GM10266 (cell line): ENCODE data around the gene PSTK.

Source experiments
- DNase-seq: peaks from one replicate; pipeline ENCODE4 v3.0.0; 2012; ENCODE audit errors: extremely low spot score
- CTCF ChIP-seq: IDR thresholded peaks from 2 replicates; pipeline ENCODE4 v1.5.1; 2012; ENCODE audit warnings: mild to moderate bottlenecking, low read depth; ENCODE audit not compliant: control insufficient read depth, insufficient read depth; ENCODE audit errors: missing control alignments

Gene PSTK

DNA sequence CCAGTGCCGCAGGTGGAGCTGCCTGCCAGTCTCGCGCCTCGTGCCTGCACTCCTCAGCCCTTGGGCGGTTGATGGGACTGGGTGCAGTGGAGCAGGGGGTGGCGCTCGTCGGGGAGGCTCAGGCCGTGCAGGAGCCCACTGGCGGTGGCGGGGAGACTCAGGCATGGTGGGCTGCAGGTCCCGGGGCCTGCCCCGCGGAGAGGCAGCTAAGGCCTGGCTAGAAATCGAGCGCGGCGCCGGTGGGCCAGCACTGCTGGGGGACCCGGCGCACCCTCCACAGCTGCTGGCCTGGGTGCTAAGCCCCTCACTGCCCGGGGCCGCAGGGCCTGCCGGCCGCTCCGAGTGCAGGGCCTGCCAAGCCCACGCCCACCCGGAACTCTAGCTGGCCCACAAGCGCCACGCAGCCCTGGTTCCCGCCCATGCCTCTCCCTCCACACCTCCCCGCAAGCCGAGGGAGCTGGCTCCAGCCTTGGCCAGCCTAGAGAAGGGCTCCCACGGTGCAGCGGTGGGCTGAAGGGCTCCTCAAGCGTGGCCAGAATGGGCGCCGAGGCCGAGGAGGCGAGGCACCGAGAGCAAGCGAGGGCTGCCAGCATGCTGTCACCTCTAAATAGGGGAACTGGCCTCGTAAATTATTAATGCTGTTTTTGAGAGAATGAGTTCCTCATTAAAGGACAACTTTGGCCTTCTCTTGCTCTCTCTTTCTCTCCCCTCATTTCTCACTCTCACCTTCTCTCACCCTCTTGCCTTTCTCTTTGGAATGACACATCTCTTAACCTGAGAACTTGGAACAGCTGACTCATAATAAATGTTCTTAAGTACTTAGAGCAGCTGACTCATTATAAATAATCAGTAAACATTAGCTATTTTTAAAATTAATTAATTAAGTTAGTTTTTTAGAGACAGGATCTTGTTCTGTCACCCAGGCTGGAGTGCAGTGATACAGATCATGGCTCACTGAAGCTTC lies 33.5 kb downstream of the PSTK start:
- no peak for TF ChIP-seq CTCF
- no peak for DNase-seq

DNA sequence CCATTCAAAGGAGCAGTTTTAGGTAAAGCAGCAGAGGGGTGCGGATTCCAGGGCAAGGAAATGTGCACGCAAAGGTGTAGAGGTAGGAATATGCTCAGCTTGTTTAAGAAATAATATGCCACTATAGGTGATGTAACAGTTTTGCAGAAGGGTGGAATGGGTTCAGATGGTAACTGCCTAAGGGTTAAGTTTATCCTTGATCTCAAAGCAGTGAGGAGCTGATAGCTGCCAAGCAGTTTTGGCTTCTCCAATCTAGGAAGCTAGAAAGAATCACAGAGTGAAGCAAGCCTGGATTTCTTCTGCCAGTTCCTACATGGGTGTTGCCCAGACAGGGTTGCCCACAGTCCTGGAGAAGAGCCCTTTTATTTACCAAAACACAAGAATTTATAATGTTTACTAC lies 34.6 kb downstream of the PSTK start:
- no peak for TF ChIP-seq CTCF
- no peak for DNase-seq

DNA sequence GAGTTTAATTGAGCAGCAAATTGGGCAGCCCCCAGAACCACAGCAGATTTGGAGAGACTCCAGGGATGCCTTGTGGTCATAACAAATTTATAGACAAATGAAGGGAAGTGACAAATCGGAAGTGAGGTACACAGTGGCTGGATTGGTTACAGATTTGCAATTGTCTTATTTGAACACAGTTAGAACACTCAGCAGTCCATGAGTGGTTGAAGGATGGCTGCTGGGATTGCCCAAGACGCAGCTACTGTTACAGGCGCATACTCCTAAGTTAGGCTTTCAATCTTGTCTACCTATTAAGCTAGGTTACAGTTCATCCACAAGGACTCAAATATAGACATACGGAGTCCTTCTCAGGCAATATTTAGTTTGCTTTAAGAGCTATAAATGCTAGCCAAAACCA lies 36.0 kb downstream of the PSTK start:
- DNase-seq = no peak
- no peak for TF ChIP-seq CTCF

DNA sequence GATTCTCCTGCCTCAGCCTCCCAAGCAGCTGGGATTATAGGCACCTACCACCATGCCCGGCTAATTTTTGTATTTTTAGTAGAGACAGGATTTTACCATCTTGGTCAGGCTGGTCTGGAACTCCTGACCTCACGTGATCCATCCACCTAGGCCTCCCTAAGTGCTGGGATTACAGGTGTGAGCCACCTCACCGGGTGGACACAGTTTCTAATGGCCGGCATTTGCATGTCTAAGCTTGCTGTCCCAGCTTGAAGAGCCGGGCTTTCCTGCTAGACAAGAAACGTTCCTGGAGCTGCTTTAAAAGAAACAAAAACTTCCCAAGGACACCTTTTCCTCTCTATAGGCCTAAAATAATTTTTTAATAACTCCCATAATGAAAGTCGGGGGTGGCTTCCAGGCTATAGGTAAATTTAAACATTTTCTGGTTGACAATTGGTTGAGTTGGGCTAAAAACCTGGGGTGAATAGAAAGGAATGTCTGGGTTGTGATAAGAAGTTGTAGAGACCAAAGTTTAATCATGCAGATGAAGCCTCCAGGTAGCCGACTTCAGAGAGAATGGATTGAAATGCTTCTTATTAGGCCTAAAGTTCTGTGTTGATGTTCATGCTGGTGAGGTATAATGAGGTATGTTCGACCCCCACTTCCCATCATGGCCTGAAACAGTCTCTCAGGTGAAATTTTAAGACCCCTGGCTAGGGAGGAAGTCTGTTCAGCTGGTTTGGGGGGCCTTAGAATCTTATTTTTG lies 37.4 kb downstream of the PSTK start:
- no peak for DNase-seq
- no peak for TF ChIP-seq CTCF

DNA sequence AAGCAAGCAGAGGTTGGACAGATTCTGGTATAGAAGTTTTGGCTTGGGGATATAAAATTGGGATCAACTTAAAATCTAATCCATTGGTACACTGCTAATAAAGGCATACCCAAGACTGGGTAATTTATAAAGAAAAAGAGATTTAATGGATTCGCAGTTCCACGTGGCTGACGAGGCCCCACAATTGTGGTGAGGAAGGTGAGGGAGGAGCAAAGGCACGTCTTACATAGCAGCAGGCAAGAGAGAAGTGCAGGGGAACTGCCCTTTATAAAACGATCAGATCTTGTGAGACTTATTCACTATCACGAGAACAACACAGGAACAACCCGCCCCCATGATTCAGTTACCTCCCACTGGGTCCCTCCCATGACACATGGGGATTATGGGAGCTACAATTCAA lies 38.3 kb downstream of the PSTK start:
- no peak for TF ChIP-seq CTCF
- no peak for DNase-seq

- no peak for DNase-seq
- TF ChIP-seq CTCF = no peak
Observed at GRCh38 chr10:123019264-123019663, 39.1 kb downstream of the PSTK start.
